ENCODE results near the gene STAT5B.

- TF ChIP-seq POLR2A (IDR thresholded peaks at IDR 0.05; ENCODE audit: low read depth, low read length) (no peak), TAF1 (IDR thresholded peaks at IDR 0.05; ENCODE audit: borderline replicate concordance, low read depth, low read length) (no peak)
Observed at GRCh38 chr17:42296012-42296411, 19.8 kb upstream of the STAT5B start.

Data from GM12892 (cell line).